Measurements from ENCODE around the gene SNX1. TPM values are rescaled to one million over a fixed set of nuclear protein-coding genes. Genes with fewer than 3 reads are reported as not detected.

SNX1 gene
- total and polyA plus RNA-seq, 2 of the 13 experiments (the other 11 are each of a cell fraction or from before 2014, with no cell fraction given): 29.3 to 60.1 TPM

DNA sequence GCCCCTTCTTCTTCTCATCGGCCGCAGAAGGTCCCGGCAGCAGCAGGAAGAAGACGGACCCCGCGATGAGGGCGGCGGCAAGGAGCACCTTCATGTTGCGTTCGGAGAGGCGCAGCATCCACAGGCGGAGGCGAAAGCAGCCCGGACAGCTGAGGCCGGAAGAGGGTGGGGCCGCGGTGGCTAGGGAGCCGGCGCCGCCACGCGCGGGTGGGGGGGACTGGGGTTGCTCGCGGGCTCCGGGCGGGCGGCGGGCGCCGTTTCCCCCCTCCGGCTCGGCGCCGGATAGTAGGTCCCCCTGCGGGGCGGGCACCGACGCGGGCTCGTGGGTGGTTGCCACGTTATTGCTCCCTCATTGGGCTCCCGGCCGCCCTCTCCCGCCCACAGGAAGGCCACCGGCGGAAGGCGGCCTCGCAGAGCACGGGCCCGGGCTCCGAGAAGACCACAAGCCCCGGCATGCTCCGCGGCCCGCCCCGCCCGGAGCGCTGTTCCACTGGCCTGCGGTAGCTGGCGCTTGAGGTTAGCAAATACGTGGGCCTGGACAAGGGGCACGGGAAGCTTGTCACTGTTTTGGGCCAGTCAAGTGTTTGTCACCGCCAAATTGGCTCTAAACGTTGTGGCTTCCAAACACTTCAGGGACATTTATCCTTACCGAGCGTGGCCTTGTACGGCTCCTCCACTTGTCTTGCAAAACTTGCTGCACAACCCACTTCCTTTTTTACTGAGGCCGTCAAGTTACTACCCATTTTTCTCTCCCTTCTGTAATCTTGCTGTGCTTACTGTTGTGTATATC, 67.3 kb downstream of the SNX1 start, which contains the start of gene PPIB (continued):
- TF ChIP-seq, protein P1, sequence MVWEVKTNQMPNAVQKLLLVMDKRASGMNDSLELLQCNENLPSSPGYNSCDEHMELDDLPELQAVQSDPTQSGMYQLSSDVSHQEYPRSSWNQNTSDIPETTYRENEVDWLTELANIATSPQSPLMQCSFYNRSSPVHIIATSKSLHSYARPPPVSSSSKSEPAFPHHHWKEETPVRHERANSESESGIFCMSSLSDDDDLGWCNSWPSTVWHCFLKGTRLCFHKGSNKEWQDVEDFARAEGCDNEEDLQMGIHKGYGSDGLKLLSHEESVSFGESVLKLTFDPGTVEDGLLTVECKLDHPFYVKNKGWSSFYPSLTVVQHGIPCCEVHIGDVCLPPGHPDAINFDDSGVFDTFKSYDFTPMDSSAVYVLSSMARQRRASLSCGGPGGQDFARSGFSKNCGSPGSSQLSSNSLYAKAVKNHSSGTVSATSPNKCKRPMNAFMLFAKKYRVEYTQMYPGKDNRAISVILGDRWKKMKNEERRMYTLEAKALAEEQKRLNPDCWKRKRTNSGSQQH (CRISPR knock-in tag; IDR thresholded peaks at IDR 0.05; ENCODE audit: low read depth): peak; percentile 45; the same call in 1 of the 2 replicates
- TF ChIP-seq ZNF607 (CRISPR knock-in tag; IDR thresholded peaks at IDR 0.05; ENCODE audit: borderline replicate concordance) (peak; percentile 57; the same call in 1 of the 2 replicates), EED (CRISPR knock-in tag; IDR thresholded peaks at IDR 0.05) (peak; percentile 75; the same call in 1 of the 2 replicates), RNF2 (conservative IDR thresholded peaks at IDR 0.05; ENCODE audit: low read depth) (no peak), ZNF788 (CRISPR knock-in tag; IDR thresholded peaks at IDR 0.05; ENCODE audit: borderline replicate concordance) (peak; percentile 60; the same call in 1 of the 2 replicates), EZH2 (conservative IDR thresholded peaks at IDR 0.05; ENCODE audit: low read depth, low read length) (no peak), XBP1 (CRISPR knock-in tag; IDR thresholded peaks at IDR 0.05) (peak; percentile 92), ARHGAP35 (CRISPR knock-in tag; IDR thresholded peaks at IDR 0.05; ENCODE audit: borderline replicate concordance) (0 out of 2 replicates have a peak, but pooled peaks have one; percentile 6), TBP (CRISPR knock-in tag; IDR thresholded peaks at IDR 0.05) (no peak), PAWR (CRISPR knock-in tag; IDR thresholded peaks at IDR 0.05; ENCODE audit: borderline replicate concordance) (no peak), PPARG (CRISPR knock-in tag; conservative IDR thresholded peaks at IDR 0.05) (0 out of 2 replicates have a peak, but pooled peaks have one; percentile 15), JUND (CRISPR knock-in tag; IDR thresholded peaks at IDR 0.05) (0 out of 2 replicates have a peak, but pooled peaks have one; percentile 13), ZNF556 (CRISPR knock-in tag; IDR thresholded peaks at IDR 0.05; ENCODE audit: borderline replicate concordance) (peak; percentile 34; the same call in 1 of the 2 replicates), SOX6 (IDR thresholded peaks at IDR 0.05) (no peak), SOX6 (CRISPR knock-in tag; IDR thresholded peaks at IDR 0.05) (peak; percentile 36; the same call in 1 of the 2 replicates), MXD4 (CRISPR knock-in tag; IDR thresholded peaks at IDR 0.05) (peak; percentile 81), AHR (CRISPR knock-in tag; IDR thresholded peaks at IDR 0.05) (no peak; the same call in 1 of the 2 replicates)
- TF ChIP-seq, protein P2, sequence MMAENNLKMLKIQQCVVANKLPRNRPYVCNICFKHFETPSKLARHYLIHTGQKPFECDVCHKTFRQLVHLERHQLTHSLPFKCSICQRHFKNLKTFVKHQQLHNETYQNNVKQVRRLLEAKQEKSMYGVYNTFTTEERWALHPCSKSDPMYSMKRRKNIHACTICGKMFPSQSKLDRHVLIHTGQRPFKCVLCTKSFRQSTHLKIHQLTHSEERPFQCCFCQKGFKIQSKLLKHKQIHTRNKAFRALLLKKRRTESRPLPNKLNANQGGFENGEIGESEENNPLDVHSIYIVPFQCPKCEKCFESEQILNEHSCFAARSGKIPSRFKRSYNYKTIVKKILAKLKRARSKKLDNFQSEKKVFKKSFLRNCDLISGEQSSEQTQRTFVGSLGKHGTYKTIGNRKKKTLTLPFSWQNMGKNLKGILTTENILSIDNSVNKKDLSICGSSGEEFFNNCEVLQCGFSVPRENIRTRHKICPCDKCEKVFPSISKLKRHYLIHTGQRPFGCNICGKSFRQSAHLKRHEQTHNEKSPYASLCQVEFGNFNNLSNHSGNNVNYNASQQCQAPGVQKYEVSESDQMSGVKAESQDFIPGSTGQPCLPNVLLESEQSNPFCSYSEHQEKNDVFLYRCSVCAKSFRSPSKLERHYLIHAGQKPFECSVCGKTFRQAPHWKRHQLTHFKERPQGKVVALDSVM (CRISPR knock-in tag; IDR thresholded peaks at IDR 0.05): peak; percentile 77; the same call in 1 of the 2 replicates
- TF ChIP-seq, protein P3, sequence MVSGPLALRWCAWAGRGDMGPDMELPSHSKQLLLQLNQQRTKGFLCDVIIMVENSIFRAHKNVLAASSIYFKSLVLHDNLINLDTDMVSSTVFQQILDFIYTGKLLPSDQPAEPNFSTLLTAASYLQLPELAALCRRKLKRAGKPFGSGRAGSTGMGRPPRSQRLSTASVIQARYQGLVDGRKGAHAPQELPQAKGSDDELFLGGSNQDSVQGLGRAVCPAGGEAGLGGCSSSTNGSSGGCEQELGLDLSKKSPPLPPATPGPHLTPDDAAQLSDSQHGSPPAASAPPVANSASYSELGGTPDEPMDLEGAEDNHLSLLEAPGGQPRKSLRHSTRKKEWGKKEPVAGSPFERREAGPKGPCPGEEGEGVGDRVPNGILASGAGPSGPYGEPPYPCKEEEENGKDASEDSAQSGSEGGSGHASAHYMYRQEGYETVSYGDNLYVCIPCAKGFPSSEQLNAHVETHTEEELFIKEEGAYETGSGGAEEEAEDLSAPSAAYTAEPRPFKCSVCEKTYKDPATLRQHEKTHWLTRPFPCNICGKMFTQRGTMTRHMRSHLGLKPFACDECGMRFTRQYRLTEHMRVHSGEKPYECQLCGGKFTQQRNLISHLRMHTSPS (CRISPR knock-in tag; IDR thresholded peaks at IDR 0.05; ENCODE audit: low read depth): peak; percentile 32
- TF ChIP-seq, protein P4, sequence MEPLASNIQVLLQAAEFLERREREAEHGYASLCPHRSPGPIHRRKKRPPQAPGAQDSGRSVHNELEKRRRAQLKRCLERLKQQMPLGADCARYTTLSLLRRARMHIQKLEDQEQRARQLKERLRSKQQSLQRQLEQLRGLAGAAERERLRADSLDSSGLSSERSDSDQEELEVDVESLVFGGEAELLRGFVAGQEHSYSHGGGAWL (CRISPR knock-in tag; IDR thresholded peaks at IDR 0.05): 0 out of 2 replicates have a peak, but pooled peaks have one; percentile 43
- TF ChIP-seq, protein P5, sequence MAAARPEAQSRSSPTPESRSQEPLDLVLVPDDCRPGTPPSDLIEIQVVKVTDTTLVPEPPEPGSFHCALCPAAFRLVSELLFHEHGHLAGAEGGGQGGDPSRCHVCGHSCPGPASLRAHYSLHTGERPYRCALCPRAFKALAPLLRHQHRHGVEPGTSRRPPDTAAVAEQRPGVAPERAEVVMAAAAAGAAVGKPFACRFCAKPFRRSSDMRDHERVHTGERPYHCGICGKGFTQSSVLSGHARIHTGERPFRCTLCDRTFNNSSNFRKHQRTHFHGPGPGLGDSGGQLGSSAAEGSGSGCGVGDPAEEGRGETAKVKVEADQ (CRISPR knock-in tag; IDR thresholded peaks at IDR 0.05; ENCODE audit: borderline replicate concordance): peak; percentile 40; the same call in 1 of the 2 replicates
- TF ChIP-seq, protein P6, sequence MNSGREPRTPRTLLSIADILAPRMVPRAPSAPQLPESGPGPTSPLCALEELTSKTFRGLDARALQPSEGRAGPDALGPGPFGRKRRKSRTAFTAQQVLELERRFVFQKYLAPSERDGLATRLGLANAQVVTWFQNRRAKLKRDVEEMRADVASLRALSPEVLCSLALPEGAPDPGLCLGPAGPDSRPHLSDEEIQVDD (CRISPR knock-in tag; IDR thresholded peaks at IDR 0.05; ENCODE audit: borderline replicate concordance): peak; percentile 84; the same call in 1 of the 2 replicates

All from HepG2 (cell line).